SIG-M5 (cell line): Measurements from ENCODE around the gene PSPH.

Source experiments
- DNase-seq: peaks from one replicate; lab custom pipeline; 2025; lab: John Stamatoyannopoulos, UW

The PSPH gene

GRCh38 chr7:55996856-55997500 lies 54.3 kb downstream of the PSPH start:
- DNase-seq: no peak

- DNase-seq: no peak
These were observed 58.9 kb downstream of the PSPH start for GRCh38 chr7:55992346-55992745.

GRCh38 chr7:55983537-55983936 lies 67.7 kb downstream of the PSPH start:
- DNase-seq: no peak

GRCh38 chr7:55980266-55980665 lies 71.0 kb downstream of the PSPH start:
- DNase-seq: no peak

GRCh38 chr7:55977831-55978230 lies 73.4 kb downstream of the PSPH start:
- no peak for DNase-seq

GRCh38 chr7:55975988-55976633 lies 75.1 kb downstream of the PSPH start:
- DNase-seq: no peak

- no peak for DNase-seq
These were observed 77.4 kb downstream of the PSPH start for GRCh38 chr7:55973747-55974250.

- DNase-seq: no peak
These were observed 80.3 kb downstream of the PSPH start for GRCh38 chr7:55970978-55971377.

GRCh38 chr7:55970561-55970960 lies 80.7 kb downstream of the PSPH start:
- no peak for DNase-seq

GRCh38 chr7:55969391-55969790 lies 81.9 kb downstream of the PSPH start:
- no peak for DNase-seq

- no peak for DNase-seq
These were observed 84.4 kb downstream of the PSPH start for GRCh38 chr7:55966851-55967250.

GRCh38 chr7:55965805-55966421 lies 85.3 kb downstream of the PSPH start:
- DNase-seq: no peak

GRCh38 chr7:55965100-55965470 lies 86.2 kb downstream of the PSPH start:
- DNase-seq: no peak

GRCh38 chr7:55964261-55965099 lies 86.8 kb downstream of the PSPH start, which contains the start of gene NIPSNAP2:
NIPSNAP2 (plus strand) TSS chr7:55964585; CDS start chr7:55964610, 25 bp downstream.
- no peak for DNase-seq

- DNase-seq: no peak
These were observed 87.6 kb downstream of the PSPH start for GRCh38 chr7:55963584-55964168.

GRCh38 chr7:55962014-55962413 lies 89.2 kb downstream of the PSPH start:
- DNase-seq: no peak
